GM19438 (cell line): ENCODE measurements around the gene IL1RAPL1.

Source experiments
- ATAC-seq: cut with Tn5 transposase; IDR thresholded peaks from one replicate; pipeline ENCODE4 v1.9.1; 2021; ENCODE audit warnings: low read depth; ENCODE audit not compliant: unreplicated experiment

IL1RAPL1 gene

DNA sequence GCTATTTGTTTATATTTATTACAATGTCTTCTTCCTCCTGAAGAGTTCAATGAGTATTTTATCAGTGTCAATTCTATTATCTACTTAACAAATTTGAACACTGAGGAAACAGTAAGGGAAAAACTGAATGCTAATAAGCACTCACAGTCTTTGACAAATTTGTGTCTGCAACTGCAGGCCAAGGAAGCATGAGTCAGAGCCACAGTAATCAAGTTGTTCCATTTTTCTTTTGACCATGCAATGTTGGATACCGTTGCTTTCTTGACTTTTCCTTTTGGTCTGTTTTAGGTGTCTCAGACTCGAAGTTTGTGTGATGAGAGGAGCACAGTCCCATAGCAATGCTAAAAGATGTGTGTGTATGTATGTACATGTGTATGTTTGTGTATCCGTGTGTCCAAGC is 359.6 kb downstream of the IL1RAPL1 start:
- no peak for ATAC-seq

- no peak for ATAC-seq
Measured at GRCh38 chrX:28960063-28960462, 372.8 kb downstream of the IL1RAPL1 start.

- no peak for ATAC-seq
Measured at GRCh38 chrX:28966331-28966730, 379.1 kb downstream of the IL1RAPL1 start.

- no peak for ATAC-seq
Measured at GRCh38 chrX:28969126-28969525, 381.9 kb downstream of the IL1RAPL1 start.

DNA sequence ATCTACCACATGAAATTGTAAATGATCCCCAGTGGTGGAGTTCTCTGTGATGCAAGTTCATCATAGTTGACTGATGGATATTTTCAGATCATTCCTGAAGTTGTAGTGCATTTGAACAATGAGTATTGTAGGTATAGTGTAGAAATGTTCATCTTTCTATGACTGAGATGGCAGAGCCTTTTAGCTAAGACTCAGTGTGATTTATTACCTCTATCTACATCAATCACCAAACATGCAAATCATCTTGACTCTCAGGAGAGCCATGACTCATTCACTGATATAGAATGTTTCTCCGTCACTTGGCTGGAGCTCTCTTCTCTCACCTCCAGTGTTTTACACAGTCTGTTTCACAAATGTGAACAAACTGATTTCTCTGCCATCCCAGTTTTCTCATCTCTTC is 392.6 kb downstream of the IL1RAPL1 start:
- no peak for ATAC-seq

GRCh38 chrX:28981952-28982351 is 394.7 kb downstream of the IL1RAPL1 start:
- no peak for ATAC-seq

DNA sequence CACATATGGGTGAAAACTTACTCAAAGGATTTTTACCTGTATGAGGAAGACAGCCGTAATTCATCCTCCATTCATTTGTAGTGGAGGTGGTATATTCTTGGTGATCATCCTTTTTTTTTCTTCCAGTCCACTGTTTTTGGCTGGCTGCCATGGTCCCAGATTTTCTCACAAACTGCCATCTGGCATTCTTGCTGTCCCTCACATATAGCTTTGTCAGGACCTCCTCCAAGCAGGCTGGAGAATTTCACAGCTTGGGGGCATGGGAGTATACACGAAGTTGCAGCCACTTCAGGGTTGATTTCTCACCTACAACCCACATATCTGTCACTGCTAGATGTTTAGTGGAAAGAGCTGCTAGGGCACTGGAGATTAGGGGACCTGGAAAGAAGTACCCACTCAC is 401.0 kb downstream of the IL1RAPL1 start:
- no peak for ATAC-seq

- no peak for ATAC-seq
Measured at GRCh38 chrX:28997706-28998463, 410.6 kb downstream of the IL1RAPL1 start.

- ATAC-seq: no peak
Measured at GRCh38 chrX:28998609-28999135, 411.4 kb downstream of the IL1RAPL1 start.

GRCh38 chrX:29012867-29013266 is 425.6 kb downstream of the IL1RAPL1 start:
- ATAC-seq: no peak

GRCh38 chrX:29023207-29023606 is 436.0 kb downstream of the IL1RAPL1 start:
- no peak for ATAC-seq

- no peak for ATAC-seq
Measured at GRCh38 chrX:29024871-29025270, 437.6 kb downstream of the IL1RAPL1 start.

- no peak for ATAC-seq
Measured at GRCh38 chrX:29039501-29039900, 452.3 kb downstream of the IL1RAPL1 start.

DNA sequence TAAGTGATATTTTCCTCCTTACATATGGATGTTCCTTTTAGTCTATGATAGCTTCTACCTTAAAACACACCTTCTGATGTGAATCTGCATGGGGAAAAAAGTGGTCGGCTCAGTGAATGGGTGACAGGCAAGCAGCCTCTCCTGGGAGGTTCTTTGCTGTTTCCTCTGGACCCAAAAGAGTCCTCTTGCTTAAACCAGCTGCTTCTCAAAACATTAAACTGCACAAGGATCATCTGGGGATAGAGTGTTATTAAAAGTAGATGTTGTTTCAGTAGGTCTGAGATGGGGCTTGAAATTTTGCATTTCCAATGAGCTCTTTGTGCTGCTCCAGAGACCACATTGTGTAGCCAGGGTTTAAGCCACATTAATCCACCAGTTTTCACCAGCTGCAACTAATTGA is 452.9 kb downstream of the IL1RAPL1 start:
- ATAC-seq: no peak

- no peak for ATAC-seq
Measured at GRCh38 chrX:29042341-29042740, 455.1 kb downstream of the IL1RAPL1 start.

DNA sequence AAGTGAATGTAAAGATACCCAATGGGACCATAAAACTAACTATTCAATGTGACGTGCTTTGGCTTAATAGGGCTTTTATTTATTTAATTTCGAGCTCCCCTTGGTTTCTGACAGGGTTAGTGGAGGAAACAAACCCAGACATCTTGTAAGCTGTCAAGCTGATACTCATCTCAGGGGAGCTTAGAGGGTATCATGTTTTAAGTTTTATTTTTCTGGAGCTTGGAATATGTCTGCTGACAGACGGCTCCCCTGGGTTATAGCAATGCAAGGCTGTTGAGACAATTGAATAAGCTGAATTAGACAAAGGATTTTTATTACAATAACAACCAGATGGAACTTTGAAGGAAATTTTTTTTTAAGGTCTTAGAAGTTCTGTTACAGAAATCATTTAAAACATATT is 456.5 kb downstream of the IL1RAPL1 start:
- ATAC-seq: no peak

GRCh38 chrX:29044423-29045184 is 457.4 kb downstream of the IL1RAPL1 start:
- no peak for ATAC-seq

DNA sequence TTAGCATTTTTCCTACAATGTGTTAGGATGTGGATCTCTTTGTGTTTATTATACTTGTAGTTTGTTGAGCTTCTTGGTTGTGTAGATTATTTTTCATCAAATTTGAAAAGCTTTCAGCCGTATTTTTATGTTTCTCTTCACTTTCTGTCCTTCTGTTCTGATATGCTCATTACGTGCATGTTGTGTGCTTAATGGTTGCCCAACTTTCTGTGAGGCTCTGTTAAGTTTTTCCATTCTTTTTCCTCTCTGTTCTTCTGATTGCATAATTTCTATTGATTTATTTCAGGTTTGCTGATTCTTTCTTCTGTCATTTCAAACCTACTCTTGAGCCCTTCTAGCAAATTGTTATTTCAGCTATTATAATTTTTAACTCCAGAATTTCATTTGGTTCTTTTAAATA is 478.2 kb downstream of the IL1RAPL1 start:
- no peak for ATAC-seq

- ATAC-seq: no peak
Measured at GRCh38 chrX:29066516-29066915, 479.3 kb downstream of the IL1RAPL1 start.

DNA sequence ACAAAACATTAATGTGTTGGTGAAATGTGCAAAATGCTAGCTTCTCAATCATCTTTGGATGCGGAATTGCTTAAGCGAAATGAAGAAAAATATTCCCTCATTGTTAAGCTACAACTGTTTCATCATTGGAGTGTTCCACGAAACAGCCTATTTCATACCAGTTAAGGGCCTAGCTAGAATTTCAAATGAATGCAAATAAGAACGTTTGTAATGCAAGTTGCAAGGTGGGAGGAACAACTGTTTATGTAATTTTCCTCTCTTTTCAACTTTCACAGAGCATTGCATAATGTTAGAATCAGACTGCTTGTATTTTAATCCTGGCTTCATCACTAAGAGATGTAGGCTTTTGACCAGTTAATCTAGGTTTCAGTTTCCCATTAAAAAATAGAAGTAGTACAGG is 480.1 kb downstream of the IL1RAPL1 start:
- no peak for ATAC-seq

GRCh38 chrX:29071525-29072320 is 484.5 kb downstream of the IL1RAPL1 start:
- no peak for ATAC-seq
